ENCODE measurements around the gene PI4KB.
A peak's percentile ranks its signal among the peaks of the same experiment; 100 is the strongest.
"Not testable (repeated sequence)": the region's sequence is repeated elsewhere in the genome, so short reads cannot be mapped to it uniquely, and the experiment has no call there.

The PI4KB gene

GRCh38 chr1:151327223-151327902 is at the start of gene PI4KB:
TSS of gene PI4KB (minus strand) at chr1:151327416. CDS start at chr1:151316481, 10,935 bp downstream.
- DNase-seq (ENCODE audit: low read depth in 3 of 3) = peak; percentile 65 to 78 (median 76)

GRCh38 chr1:151373196-151373595 is 46.0 kb upstream of the PI4KB start:
- DNase-seq (ENCODE audit: low read depth in 3 of 3) = no peak

GRCh38 chr1:151372058-151372934 is 45.1 kb upstream of the PI4KB start, which contains the start of gene SELENBP1:
TSS of gene SELENBP1 (minus strand) at chr1:151372705. CDS start at chr1:151372641, 64 bp downstream.
- no peak for DNase-seq (ENCODE audit: low read depth in 3 of 3)

- DNase-seq (ENCODE audit: low read depth in 3 of 3) = no peak
These were observed 44.3 kb upstream of the PI4KB start for GRCh38 chr1:151371370-151372057.

- DNase-seq (ENCODE audit: low read depth in 3 of 3) = no peak
These were observed 43.1 kb upstream of the PI4KB start for GRCh38 chr1:151370211-151370911.

GRCh38 chr1:151369621-151370048 is 42.4 kb upstream of the PI4KB start:
- no peak for DNase-seq (ENCODE audit: low read depth in 3 of 3)

GRCh38 chr1:151369302-151369610 is 42.0 kb upstream of the PI4KB start:
- no peak for DNase-seq (ENCODE audit: low read depth in 3 of 3)

GRCh38 chr1:151368393-151369301 is 41.4 kb upstream of the PI4KB start:
- no peak for DNase-seq (ENCODE audit: low read depth in 3 of 3)

GRCh38 chr1:151367658-151368392 is 40.6 kb upstream of the PI4KB start:
- no peak for DNase-seq (ENCODE audit: low read depth in 3 of 3)

GRCh38 chr1:151364996-151365395 is 37.8 kb upstream of the PI4KB start:
- DNase-seq (ENCODE audit: low read depth in 3 of 3) = no peak

GRCh38 chr1:151362308-151363155 is 35.3 kb upstream of the PI4KB start:
- DNase-seq (ENCODE audit: low read depth in 3 of 3) = no peak

GRCh38 chr1:151361883-151362282 is 34.7 kb upstream of the PI4KB start:
- DNase-seq (ENCODE audit: low read depth in 3 of 3) = no peak

GRCh38 chr1:151356696-151357095 is 29.5 kb upstream of the PI4KB start:
- no peak for DNase-seq (ENCODE audit: low read depth in 3 of 3)

- no peak for DNase-seq (ENCODE audit: low read depth in 3 of 3)
These were observed 25.0 kb upstream of the PI4KB start for GRCh38 chr1:151352021-151352718.

GRCh38 chr1:151350323-151350722 is 23.1 kb upstream of the PI4KB start:
- not testable (repeated sequence) for DNase-seq (ENCODE audit: low read depth in 3 of 3)

- no peak for DNase-seq (ENCODE audit: low read depth in 3 of 3)
These were observed 20.5 kb upstream of the PI4KB start for GRCh38 chr1:151347523-151348246.

GRCh38 chr1:151346769-151347522 is 19.7 kb upstream of the PI4KB start, which contains the start of gene RFX5:
TSS of gene RFX5 (minus strand) at chr1:151347252. CDS start at chr1:151346320, 932 bp downstream.
- peak; percentile 69 to 90 (median 88) for DNase-seq (ENCODE audit: low read depth in 3 of 3)
